Fibroblast of lung (primary cell): ENCODE measurements around the gene CHRM3.

Experiments used
- EZH2 ChIP-seq: IDR thresholded peaks from 2 replicates; pipeline ENCODE4 v1.5.1; 2012; ENCODE audit warnings: low read length, control low read depth, mild to moderate bottlenecking; ENCODE audit errors: missing control alignments
- TF ChIP-seq, protein P1 (sequence below), 2 donors: IDR thresholded peaks in 1 of 2; conservative IDR thresholded peaks in 1 of 2; 1 replicate in 1 of 2; 2 replicates in 1 of 2; pipeline ENCODE4 v1.5.1; 2011 to 2012; ENCODE audit warnings: low read length in 2 of 2, control low read depth in 1 of 2, inconsistent platforms in 1 of 2, low read depth in 1 of 2, mild to moderate bottlenecking in 1 of 2

- TF ChIP-seq, protein P1, sequence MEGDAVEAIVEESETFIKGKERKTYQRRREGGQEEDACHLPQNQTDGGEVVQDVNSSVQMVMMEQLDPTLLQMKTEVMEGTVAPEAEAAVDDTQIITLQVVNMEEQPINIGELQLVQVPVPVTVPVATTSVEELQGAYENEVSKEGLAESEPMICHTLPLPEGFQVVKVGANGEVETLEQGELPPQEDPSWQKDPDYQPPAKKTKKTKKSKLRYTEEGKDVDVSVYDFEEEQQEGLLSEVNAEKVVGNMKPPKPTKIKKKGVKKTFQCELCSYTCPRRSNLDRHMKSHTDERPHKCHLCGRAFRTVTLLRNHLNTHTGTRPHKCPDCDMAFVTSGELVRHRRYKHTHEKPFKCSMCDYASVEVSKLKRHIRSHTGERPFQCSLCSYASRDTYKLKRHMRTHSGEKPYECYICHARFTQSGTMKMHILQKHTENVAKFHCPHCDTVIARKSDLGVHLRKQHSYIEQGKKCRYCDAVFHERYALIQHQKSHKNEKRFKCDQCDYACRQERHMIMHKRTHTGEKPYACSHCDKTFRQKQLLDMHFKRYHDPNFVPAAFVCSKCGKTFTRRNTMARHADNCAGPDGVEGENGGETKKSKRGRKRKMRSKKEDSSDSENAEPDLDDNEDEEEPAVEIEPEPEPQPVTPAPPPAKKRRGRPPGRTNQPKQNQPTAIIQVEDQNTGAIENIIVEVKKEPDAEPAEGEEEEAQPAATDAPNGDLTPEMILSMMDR (conservative IDR thresholded peaks at IDR 0.05 in 1 of 2, IDR thresholded peaks at IDR 0.05 in 1 of 2; ENCODE audit: low read depth in 1 of 2, low read length in 2 of 2) = no peak
- no peak for TF ChIP-seq EZH2
These were observed 1.2 kb downstream of the CHRM3 start for GRCh38 chr1:239387304-239388158.
